ENCODE measurements around the gene TNK1. TPM values are rescaled to one million over a fixed set of nuclear protein-coding genes. Genes with fewer than 3 reads are reported as not detected.

Gene TNK1
- total RNA-seq, 4 donors from 2014 or later, result 2.4 to 9.8 (median 6.0) TPM

DNA sequence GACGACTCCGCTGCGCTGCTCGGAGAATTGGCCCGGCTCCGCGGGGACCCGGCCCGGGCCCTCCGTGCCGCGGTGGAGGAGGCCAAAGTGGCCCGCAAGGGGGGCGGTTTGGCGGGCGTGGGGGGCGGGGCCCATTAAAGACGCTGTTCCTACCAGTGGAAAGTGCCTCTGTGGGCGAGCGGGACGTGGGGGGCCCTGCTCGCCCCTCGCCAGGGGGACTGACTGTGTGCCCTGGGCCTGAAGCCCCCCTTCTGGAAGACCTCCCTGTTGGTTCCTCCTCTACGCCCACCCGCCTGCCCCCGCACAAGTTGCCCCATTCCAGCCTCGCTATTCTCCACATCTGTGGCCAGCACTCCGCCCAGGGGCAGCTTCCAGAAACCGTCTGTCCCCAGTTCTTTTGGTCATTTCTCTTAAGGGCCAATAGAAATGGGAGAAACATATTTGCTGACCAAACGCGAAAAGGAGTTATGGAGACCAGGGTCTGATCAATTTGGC lies 56.5 kb downstream of the TNK1 start:
- peaks cover 0 to 63% (median 36%) of the 10 kb centered on the region in 4 donors for H3K4me1 ChIP-seq
- H3K27me3 ChIP-seq, result peaks cover 0 to 64% of the 10 kb centered on the region in 2 donors
- no peaks in the 10 kb centered on the region for H3K36me3 ChIP-seq
- peak overlapping the region in 3 of 4 donors; percentile 62 to 72 (median 70) for H3K27ac ChIP-seq
- no peaks in the 10 kb centered on the region for H3K9me3 ChIP-seq
- no peak for DNase-seq (ENCODE audit: low spot score in 2 of 2)
- H3K4me3 ChIP-seq, result peak overlapping the region; percentile 10 to 51 (median 26)
- 25 to 35% methylated on average over 20 to 24 of the region's 31 CpGs for WGBS, 2 donors
- TF ChIP-seq POLR2A (IDR thresholded peaks at IDR 0.05) (no peak), EP300 (IDR thresholded peaks at IDR 0.05) (no peak)
- TF ChIP-seq, protein P1, sequence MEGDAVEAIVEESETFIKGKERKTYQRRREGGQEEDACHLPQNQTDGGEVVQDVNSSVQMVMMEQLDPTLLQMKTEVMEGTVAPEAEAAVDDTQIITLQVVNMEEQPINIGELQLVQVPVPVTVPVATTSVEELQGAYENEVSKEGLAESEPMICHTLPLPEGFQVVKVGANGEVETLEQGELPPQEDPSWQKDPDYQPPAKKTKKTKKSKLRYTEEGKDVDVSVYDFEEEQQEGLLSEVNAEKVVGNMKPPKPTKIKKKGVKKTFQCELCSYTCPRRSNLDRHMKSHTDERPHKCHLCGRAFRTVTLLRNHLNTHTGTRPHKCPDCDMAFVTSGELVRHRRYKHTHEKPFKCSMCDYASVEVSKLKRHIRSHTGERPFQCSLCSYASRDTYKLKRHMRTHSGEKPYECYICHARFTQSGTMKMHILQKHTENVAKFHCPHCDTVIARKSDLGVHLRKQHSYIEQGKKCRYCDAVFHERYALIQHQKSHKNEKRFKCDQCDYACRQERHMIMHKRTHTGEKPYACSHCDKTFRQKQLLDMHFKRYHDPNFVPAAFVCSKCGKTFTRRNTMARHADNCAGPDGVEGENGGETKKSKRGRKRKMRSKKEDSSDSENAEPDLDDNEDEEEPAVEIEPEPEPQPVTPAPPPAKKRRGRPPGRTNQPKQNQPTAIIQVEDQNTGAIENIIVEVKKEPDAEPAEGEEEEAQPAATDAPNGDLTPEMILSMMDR (IDR thresholded peaks at IDR 0.05), result no peak

DNA sequence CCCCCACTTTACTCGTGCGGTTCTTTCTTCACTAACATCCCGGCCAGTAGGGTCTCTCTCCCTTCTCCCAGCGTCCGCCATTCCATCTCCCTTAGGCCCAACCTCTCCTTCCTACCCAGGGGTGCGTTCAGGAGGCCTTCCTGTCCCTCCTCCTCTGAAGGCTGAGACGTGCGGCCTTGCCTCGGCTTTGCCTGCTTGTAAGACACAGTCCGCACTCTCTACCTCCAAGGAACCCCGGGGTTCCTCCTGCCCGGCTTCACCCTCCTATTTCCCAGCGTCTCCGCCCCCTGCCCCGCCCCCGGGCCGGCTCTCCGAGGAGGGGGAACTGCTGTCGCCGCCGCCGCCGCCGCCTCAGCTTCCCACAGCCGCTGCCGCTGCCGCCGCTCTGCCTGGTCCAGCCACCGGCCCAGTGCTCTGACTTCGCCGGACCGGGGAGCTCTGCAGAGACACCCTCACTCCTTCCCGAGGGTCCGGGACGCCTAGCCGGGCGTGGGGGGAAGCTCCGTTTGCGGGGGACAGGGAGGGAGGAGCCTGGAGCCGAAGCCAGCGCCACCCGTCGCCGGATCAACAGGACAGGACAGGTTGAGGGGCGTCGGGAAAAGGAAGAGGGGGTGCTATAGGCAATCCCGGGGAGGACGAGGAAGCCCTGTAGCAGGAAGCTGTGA lies 57.2 kb downstream of the TNK1 start:
- Histone ChIP-seq H3K36me3 (no peaks in the 10 kb centered on the region), H3K27me3 (peaks cover 0 to 68% of the 10 kb centered on the region in 2 donors), H3K9me3 (no peaks in the 10 kb centered on the region), H3K27ac (peak overlapping the region in 1 of 4 donors; percentile 70), H3K4me3 (peak overlapping the region; percentile 8 to 51 (median 20)), H3K4me1 (peaks cover 0 to 63% (median 36%) of the 10 kb centered on the region in 4 donors)
- TF ChIP-seq POLR2A (IDR thresholded peaks at IDR 0.05) (no peak), EP300 (IDR thresholded peaks at IDR 0.05) (no peak)
- TF ChIP-seq, protein P1 (IDR thresholded peaks at IDR 0.05), result no peak
- WGBS, 2 donors, result 14 to 15% methylated on average over 27 to 44 of the region's 48 CpGs
- DNase-seq (ENCODE audit: low spot score in 2 of 2), result peak in 1 of 2 donors; percentile 50

DNA sequence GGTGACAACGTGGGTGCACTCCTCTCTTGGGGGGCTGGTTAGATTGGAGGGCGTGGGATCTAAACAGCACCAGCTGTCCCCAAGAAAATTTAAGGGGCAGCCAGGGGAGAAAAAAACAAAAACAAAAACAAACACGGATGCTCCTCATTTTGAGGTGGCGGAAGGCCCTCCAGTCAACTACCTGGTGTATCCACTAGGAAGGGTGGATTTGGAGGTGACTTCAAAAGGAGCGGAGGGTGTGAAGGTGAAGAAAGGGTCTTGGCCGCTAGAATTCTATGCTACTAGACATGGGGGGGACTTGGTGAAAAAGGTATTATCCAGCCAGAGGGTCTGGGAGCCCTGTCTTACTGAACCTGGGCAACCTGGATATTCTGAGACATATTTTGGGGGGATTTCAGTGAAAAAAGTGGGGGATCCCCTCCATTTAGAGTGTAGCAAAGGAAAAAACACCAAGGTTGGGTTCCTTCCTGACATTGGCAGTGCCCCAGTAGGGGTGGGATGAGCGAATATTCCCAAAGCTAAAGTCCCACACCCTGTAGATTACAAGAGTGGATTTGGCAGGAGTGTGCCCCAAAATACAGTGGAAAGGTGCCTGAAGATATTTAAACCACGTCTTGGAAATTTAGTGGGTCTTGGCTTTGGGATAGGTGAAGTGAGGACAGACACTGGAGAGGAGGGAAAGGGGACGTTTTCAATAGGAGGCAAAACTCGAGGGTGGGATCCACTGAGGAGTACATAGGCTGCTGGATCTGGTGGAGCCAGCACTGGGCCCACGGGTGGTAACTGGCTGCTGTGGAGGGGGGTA lies 58.0 kb downstream of the TNK1 start:
- peak overlapping the region in 1 of 4 donors; percentile 70 for H3K27ac ChIP-seq
- no peak for DNase-seq (ENCODE audit: low spot score in 2 of 2)
- H3K9me3 ChIP-seq, result no peaks in the 10 kb centered on the region
- 43 to 51% methylated on average over 11 of the region's 11 CpGs for WGBS, 2 donors
- H3K4me3 ChIP-seq, result peak overlapping the region in 3 of 4 donors; percentile 19 to 51 (median 21)
- peaks cover 0 to 68% of the 10 kb centered on the region in 2 donors for H3K27me3 ChIP-seq
- TF ChIP-seq EP300 (IDR thresholded peaks at IDR 0.05) (no peak), POLR2A (IDR thresholded peaks at IDR 0.05) (no peak)
- TF ChIP-seq, protein P1 (IDR thresholded peaks at IDR 0.05), result no peak
- no peaks in the 10 kb centered on the region for H3K36me3 ChIP-seq
- peaks cover 0 to 63% (median 36%) of the 10 kb centered on the region in 4 donors for H3K4me1 ChIP-seq

Other genes starting within 250 kb of the TNK1 start
- gene ASGR1, start 201.7 kb upstream of the TNK1 start, total RNA-seq, result 1 to 10 TPM in 1 of 4 donors, under 1 TPM in 2, not detected in 1; 0.21 to 1.5 (median 0.59) TPM
- 10 to 100 TPM in 3 of 4 donors, 1 to 10 TPM in 1; 7.3 to 22.8 (median 16.1) TPM for gene DLG4, start 161.3 kb upstream of the TNK1 start, total RNA-seq
- gene ACADVL, start 161.2 kb upstream of the TNK1 start, total RNA-seq, result 100 to 1,000 TPM; 565 to 850 (median 599) TPM
- gene DVL2, start 146.6 kb upstream of the TNK1 start, total RNA-seq, result 10 to 100 TPM; 41.4 to 51.2 (median 46.7) TPM
- gene PHF23, start 141.6 kb upstream of the TNK1 start, total RNA-seq, result 10 to 100 TPM; 20.3 to 29.7 (median 23.3) TPM
- 100 to 1,000 TPM; 402 to 515 (median 456) TPM for gene GABARAP, start 138.6 kb upstream of the TNK1 start, total RNA-seq
- 10 to 100 TPM; 38.5 to 82.2 (median 65.9) TPM for gene CTDNEP1, start 129.4 kb upstream of the TNK1 start, total RNA-seq
- gene ELP5, start 128.9 kb upstream of the TNK1 start, total RNA-seq, result 10 to 100 TPM; 21.9 to 28.7 (median 25.0) TPM
- 1 to 10 TPM in 3 of 4 donors, not detected in 1; 2.0 to 5.9 (median 2.4) TPM for gene CLDN7, start 118.6 kb upstream of the TNK1 start, total RNA-seq
- 10 to 100 TPM in 1 of 4 donors, 1 to 10 TPM in 3; 5.2 to 20.1 (median 6.2) TPM for gene SLC2A4, start 99.4 kb upstream of the TNK1 start, total RNA-seq
- 1 to 10 TPM in 1 of 4 donors, under 1 TPM in 3; under 0.01 to 2.1 (median 0.52) TPM for gene YBX2, start 86.5 kb upstream of the TNK1 start, total RNA-seq
- gene EIF5A, start 73.5 kb upstream of the TNK1 start, total RNA-seq, result 100 to 1,000 TPM; 106 to 278 (median 132) TPM
- 100 to 1,000 TPM in 1 of 4 donors, 10 to 100 TPM in 3; 36.1 to 108 (median 57.3) TPM for gene GPS2, start 65.7 kb upstream of the TNK1 start, total RNA-seq
- 10 to 100 TPM; 16.2 to 40.2 (median 27.5) TPM for gene NEURL4, start 51.8 kb upstream of the TNK1 start, total RNA-seq
- gene ACAP1, start 44.6 kb upstream of the TNK1 start, total RNA-seq, result 10 to 100 TPM in 3 of 4 donors, 1 to 10 TPM in 1; 8.1 to 33.1 (median 11.2) TPM
- 10 to 100 TPM; 25.3 to 35.4 (median 28.7) TPM for gene KCTD11, start 28.9 kb upstream of the TNK1 start, total RNA-seq
- gene TMEM95, start 25.9 kb upstream of the TNK1 start, total RNA-seq, result not detected
- 10 to 100 TPM; 28.7 to 55.5 (median 42.9) TPM for gene PLSCR3, start 13.4 kb downstream of the TNK1 start, total RNA-seq
- gene TMEM256, start 23.0 kb downstream of the TNK1 start, total RNA-seq, result 100 to 1,000 TPM in 2 of 4 donors, 10 to 100 TPM in 2; 88.3 to 121 (median 103) TPM
- gene NLGN2, start 26.8 kb downstream of the TNK1 start, total RNA-seq, result 10 to 100 TPM; 14.4 to 32.4 (median 23.9) TPM
- not detected for gene SPEM1, start 39.2 kb downstream of the TNK1 start, total RNA-seq
- not detected for gene SPEM2, start 44.5 kb downstream of the TNK1 start, total RNA-seq
- gene SPEM3, start 47.8 kb downstream of the TNK1 start, total RNA-seq, result not detected
- gene TMEM102, start 54.3 kb downstream of the TNK1 start, total RNA-seq, result 1 to 10 TPM; 1.7 to 6.6 (median 4.1) TPM
- gene FGF11, start 58.4 kb downstream of the TNK1 start, total RNA-seq, result 1 to 10 TPM; 1.5 to 3.3 (median 2.2) TPM
- 10 to 100 TPM in 3 of 4 donors, 1 to 10 TPM in 1; 6.5 to 16.0 (median 13.5) TPM for gene CHRNB1, start 64.0 kb downstream of the TNK1 start, total RNA-seq
- gene ZBTB4, start 98.5 kb downstream of the TNK1 start, total RNA-seq, result 10 to 100 TPM; 60.5 to 64.1 (median 63.0) TPM
- gene SLC35G6, start 100.4 kb downstream of the TNK1 start, total RNA-seq, result not detected
- 100 to 1,000 TPM in 3 of 4 donors, 10 to 100 TPM in 1; 87.0 to 163 (median 125) TPM for gene POLR2A, start 103.3 kb downstream of the TNK1 start, total RNA-seq
- 100 to 1,000 TPM in 2 of 4 donors, 10 to 100 TPM in 2; 59.4 to 109 (median 98.8) TPM for gene TNFSF12, start 168.0 kb downstream of the TNK1 start, total RNA-seq
- 10 to 100 TPM; 44.7 to 93.3 (median 64.7) TPM for gene TNFSF13, start 177.7 kb downstream of the TNK1 start, total RNA-seq
- gene SENP3, start 180.8 kb downstream of the TNK1 start, total RNA-seq, result 10 to 100 TPM; 54.3 to 75.4 (median 59.0) TPM
- 10 to 100 TPM; 19.3 to 65.7 (median 34.2) TPM for gene CD68, start 198.5 kb downstream of the TNK1 start, total RNA-seq
- gene MPDU1, start 202.8 kb downstream of the TNK1 start, total RNA-seq, result 100 to 1,000 TPM in 1 of 4 donors, 10 to 100 TPM in 3; 58.3 to 102 (median 66.2) TPM
- gene SOX15, start 209.0 kb downstream of the TNK1 start, total RNA-seq, result 1 to 10 TPM; 3.1 to 6.9 (median 5.0) TPM
- gene FXR2, start 233.8 kb downstream of the TNK1 start, total RNA-seq, result 10 to 100 TPM; 34.7 to 39.4 (median 36.7) TPM
- 100 to 1,000 TPM in 1 of 4 donors, 10 to 100 TPM in 3; 69.3 to 130 (median 82.0) TPM for gene SAT2, start 246.7 kb downstream of the TNK1 start, total RNA-seq
- 1 to 10 TPM in 1 of 4 donors, under 1 TPM in 1, not detected in 2; 0.63 to 1.2 TPM for gene SHBG, start 249.0 kb downstream of the TNK1 start, total RNA-seq